Gastroesophageal sphincter (tissue), 3 donors: ENCODE data around the gene MAPK6.

Source experiments
- EP300 ChIP-seq: sonication (generic); formaldehyde crosslinking; IDR thresholded peaks from one replicate; pipeline ENCODE4 v1.6.1; 2017; ENCODE audit warnings: antibody characterized with exemption, mild to moderate bottlenecking
- POLR2A ChIP-seq, 2 donors: fragments of 450-650 bp; IDR thresholded peaks; one replicate each; pipeline ENCODE4 v1.6.1; 2017; ENCODE audit warnings: antibody characterized with exemption in 2 of 2, mild to moderate bottlenecking in 2 of 2, moderate library complexity in 1 of 2
- POLR2AphosphoS5 ChIP-seq: sonication (generic); formaldehyde crosslinking; IDR thresholded peaks from one replicate; pipeline ENCODE4 v1.6.1; 2017; ENCODE audit warnings: antibody characterized with exemption
- TF ChIP-seq, protein P1 (sequence below), 4 experiments: fragments of 200-600 bp in 2 of 4; fragments of 450-650 bp in 2 of 4; sonication (generic) in 1 of 4; IDR thresholded peaks; one replicate each; pipeline ENCODE4 v1.5.1; 2017 to 2019; ENCODE audit warnings: antibody characterized with exemption in 4 of 4, mild to moderate bottlenecking in 2 of 4, moderate library complexity in 2 of 4

DNA sequence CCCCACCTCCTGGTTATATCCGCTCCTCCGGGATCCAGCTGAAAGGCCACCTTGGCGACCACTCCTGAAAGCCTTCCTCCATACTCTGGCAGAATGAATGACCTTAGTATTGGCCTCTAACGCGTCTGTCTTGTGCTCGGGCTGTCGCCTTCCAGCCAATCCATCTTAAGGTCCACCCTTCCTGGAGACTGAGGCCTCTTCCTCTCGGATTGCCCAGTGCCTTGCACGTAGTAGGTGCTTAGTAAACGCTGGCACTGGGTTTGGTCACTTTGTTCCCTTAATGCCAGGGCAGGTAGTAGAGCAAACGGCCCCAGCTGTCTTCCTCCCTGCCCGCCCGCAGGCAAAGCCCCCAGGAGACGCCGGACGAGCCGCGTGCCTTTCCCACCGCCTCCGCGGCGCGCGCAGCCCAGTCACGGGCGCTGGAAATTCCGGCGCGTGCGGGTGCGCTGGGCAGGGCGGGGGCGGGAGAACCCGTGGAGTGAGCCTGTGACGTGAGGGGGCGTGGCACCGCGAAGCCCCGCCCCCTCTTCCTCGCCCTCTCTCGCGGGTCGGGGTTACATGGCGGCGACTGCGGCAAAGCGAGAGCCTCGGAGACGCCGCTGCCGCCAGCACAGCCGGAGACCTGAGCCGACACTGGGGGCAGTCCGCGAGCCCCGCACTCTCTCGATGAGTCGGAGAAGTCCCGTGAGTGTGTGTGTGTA, at the start of gene MAPK6:
- TF ChIP-seq EP300 = no peak
- peak; percentile 83 to 88 for TF ChIP-seq POLR2A (IDR thresholded peaks at IDR 0.05)
- TF ChIP-seq, protein P1, sequence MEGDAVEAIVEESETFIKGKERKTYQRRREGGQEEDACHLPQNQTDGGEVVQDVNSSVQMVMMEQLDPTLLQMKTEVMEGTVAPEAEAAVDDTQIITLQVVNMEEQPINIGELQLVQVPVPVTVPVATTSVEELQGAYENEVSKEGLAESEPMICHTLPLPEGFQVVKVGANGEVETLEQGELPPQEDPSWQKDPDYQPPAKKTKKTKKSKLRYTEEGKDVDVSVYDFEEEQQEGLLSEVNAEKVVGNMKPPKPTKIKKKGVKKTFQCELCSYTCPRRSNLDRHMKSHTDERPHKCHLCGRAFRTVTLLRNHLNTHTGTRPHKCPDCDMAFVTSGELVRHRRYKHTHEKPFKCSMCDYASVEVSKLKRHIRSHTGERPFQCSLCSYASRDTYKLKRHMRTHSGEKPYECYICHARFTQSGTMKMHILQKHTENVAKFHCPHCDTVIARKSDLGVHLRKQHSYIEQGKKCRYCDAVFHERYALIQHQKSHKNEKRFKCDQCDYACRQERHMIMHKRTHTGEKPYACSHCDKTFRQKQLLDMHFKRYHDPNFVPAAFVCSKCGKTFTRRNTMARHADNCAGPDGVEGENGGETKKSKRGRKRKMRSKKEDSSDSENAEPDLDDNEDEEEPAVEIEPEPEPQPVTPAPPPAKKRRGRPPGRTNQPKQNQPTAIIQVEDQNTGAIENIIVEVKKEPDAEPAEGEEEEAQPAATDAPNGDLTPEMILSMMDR (IDR thresholded peaks at IDR 0.05) = peak in 2 of 4 experiments; percentile 10 to 12
- TF ChIP-seq POLR2AphosphoS5 = peak; percentile 83
